Loucy (cell line): ENCODE measurements around the gene PAQR6.

Source experiments
- H2AFZ ChIP-seq: fragments of 200-600 bp; sonication (generic); 2 replicates; pipeline ENCODE4 v1.6.0; 2016; ENCODE audit warnings: antibody characterized with exemption, mild to moderate bottlenecking, low read length, moderate library complexity
- H3F3A ChIP-seq: fragments of 200-600 bp; 2 replicates; pipeline ENCODE4 v1.6.0; 2016; ENCODE audit warnings: antibody characterized with exemption, low read depth, mild to moderate bottlenecking
- H3K27me3 ChIP-seq: fragments of 200-600 bp; sonication (generic); 2 replicates; pipeline ENCODE4 v1.6.1; 2014; ENCODE audit warnings: low read length, mild to moderate bottlenecking; ENCODE audit not compliant: insufficient read depth, poor library complexity, severe bottlenecking
- H3K36me3 ChIP-seq: fragments of 200-600 bp; sonication (generic); 2 replicates; pipeline ENCODE4 v1.6.1; 2016; ENCODE audit warnings: low read length; ENCODE audit not compliant: insufficient read depth
- H3K4me1 ChIP-seq: fragments of 200-600 bp; sonication (generic); 2 replicates; pipeline ENCODE4 v1.5.1; 2014; ENCODE audit warnings: low read length, mild to moderate bottlenecking; ENCODE audit not compliant: insufficient read depth, poor library complexity, severe bottlenecking
- H3K4me2 ChIP-seq: fragments of 200-600 bp; sonication (generic); 2 replicates; pipeline ENCODE4 v1.6.0; 2014; ENCODE audit warnings: antibody characterized with exemption, low read length, low read depth, mild to moderate bottlenecking; ENCODE audit not compliant: poor library complexity, severe bottlenecking
- H3K4me3 ChIP-seq: fragments of 200-600 bp; sonication (generic); 2 replicates; pipeline ENCODE4 v1.5.1; 2014; ENCODE audit warnings: low read length, mild to moderate bottlenecking, mixed read lengths; ENCODE audit not compliant: poor library complexity, severe bottlenecking
- H3K79me2 ChIP-seq: fragments of 200-600 bp; sonication (generic); 2 replicates; pipeline ENCODE4 v1.6.1; 2014; ENCODE audit warnings: low read length; ENCODE audit not compliant: insufficient read depth
- H3K9ac ChIP-seq: fragments of 200-600 bp; sonication (generic); 2 replicates; pipeline ENCODE4 v1.6.0; 2014; ENCODE audit warnings: mild to moderate bottlenecking, low read depth, low read length, moderate library complexity; ENCODE audit not compliant: poor library complexity, severe bottlenecking
- H3K9me2 ChIP-seq: fragments of 200-600 bp; sonication (generic); replicated peaks from 2 replicates; pipeline ENCODE4 v1.6.1; 2016; ENCODE audit warnings: low read depth, low read length, mixed read lengths
- H3K9me3 ChIP-seq: fragments of 200-600 bp; sonication (generic); 2 replicates; pipeline ENCODE4 v1.6.1; 2014; ENCODE audit warnings: mild to moderate bottlenecking, antibody characterized with exemption, low read length, low read depth; ENCODE audit not compliant: insufficient read depth
- H4K20me1 ChIP-seq: fragments of 200-600 bp; sonication (generic); 2 replicates; pipeline ENCODE4 v1.6.0; 2014; ENCODE audit warnings: antibody characterized with exemption, low read length, mild to moderate bottlenecking; ENCODE audit not compliant: insufficient read depth, poor library complexity, severe bottlenecking
- EZH2phosphoT487 ChIP-seq: fragments of 200-600 bp; IDR thresholded peaks from 2 replicates; pipeline ENCODE4 v1.6.1; 2018; ENCODE audit warnings: antibody characterized with exemption, mild to moderate bottlenecking, moderate library complexity, borderline replicate concordance
- TF ChIP-seq, protein P1 (sequence below): fragments of 200-600 bp; sonication (generic); conservative IDR thresholded peaks from 2 replicates; pipeline ENCODE4 v1.5.1; 2014; ENCODE audit warnings: mild to moderate bottlenecking, antibody characterized with exemption, low read length

Gene PAQR6

GRCh38 chr1:156196445-156196844, 51.4 kb downstream of the PAQR6 start:
- Histone ChIP-seq H3K9me3 (no peaks in the 10 kb centered on the region), H3K9me2 (no peaks in the 10 kb centered on the region), H3K36me3 (peaks cover 7% of the 10 kb centered on the region; the same call in 1 of the 2 replicates), H3K4me3 (peak overlapping the region; percentile 44), H3K4me2 (peak overlapping the region; percentile 96), H4K20me1 (peaks cover 16% of the 10 kb centered on the region), H3K4me1 (peaks cover 59% of the 10 kb centered on the region), H2AFZ (no peak overlapping the region), H3K79me2 (peaks cover 78% of the 10 kb centered on the region), H3K27me3 (no peaks in the 10 kb centered on the region), H3K9ac (peak overlapping the region; percentile 44), H3F3A (no peaks in the 10 kb centered on the region)
- TF ChIP-seq, protein P1, sequence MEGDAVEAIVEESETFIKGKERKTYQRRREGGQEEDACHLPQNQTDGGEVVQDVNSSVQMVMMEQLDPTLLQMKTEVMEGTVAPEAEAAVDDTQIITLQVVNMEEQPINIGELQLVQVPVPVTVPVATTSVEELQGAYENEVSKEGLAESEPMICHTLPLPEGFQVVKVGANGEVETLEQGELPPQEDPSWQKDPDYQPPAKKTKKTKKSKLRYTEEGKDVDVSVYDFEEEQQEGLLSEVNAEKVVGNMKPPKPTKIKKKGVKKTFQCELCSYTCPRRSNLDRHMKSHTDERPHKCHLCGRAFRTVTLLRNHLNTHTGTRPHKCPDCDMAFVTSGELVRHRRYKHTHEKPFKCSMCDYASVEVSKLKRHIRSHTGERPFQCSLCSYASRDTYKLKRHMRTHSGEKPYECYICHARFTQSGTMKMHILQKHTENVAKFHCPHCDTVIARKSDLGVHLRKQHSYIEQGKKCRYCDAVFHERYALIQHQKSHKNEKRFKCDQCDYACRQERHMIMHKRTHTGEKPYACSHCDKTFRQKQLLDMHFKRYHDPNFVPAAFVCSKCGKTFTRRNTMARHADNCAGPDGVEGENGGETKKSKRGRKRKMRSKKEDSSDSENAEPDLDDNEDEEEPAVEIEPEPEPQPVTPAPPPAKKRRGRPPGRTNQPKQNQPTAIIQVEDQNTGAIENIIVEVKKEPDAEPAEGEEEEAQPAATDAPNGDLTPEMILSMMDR = no peak
- TF ChIP-seq EZH2phosphoT487 = no peak

DNA sequence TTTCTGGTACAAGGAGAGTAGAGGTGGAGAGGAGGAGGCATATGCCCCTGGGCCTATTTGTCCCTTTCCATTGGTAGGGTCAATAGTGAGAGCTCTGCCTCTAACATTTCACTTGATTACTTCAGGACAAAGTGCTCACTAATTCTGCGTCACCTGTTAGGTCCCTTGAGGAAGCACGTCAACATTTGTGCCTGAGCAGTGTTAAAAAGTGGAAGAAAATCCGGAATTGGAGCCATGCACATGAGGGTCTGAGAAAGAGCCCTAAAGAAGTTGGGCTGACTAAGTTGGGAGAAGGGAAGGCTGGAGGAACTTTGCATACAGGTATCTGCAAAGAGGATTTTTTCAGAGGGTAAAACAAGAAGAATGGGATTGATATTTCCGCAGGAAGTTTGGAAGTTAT, 52.0 kb downstream of the PAQR6 start:
- Histone ChIP-seq H3K9ac (peak overlapping the region; percentile 44), H3K79me2 (peaks cover 72% of the 10 kb centered on the region), H3K4me2 (peak overlapping the region; percentile 96), H3K9me2 (no peaks in the 10 kb centered on the region), H3F3A (no peaks in the 10 kb centered on the region), H2AFZ (no peak overlapping the region), H3K9me3 (no peaks in the 10 kb centered on the region), H4K20me1 (peaks cover 14% of the 10 kb centered on the region), H3K4me3 (peak overlapping the region; percentile 44), H3K27me3 (no peaks in the 10 kb centered on the region), H3K4me1 (peaks cover 55% of the 10 kb centered on the region), H3K36me3 (peaks cover 7% of the 10 kb centered on the region; the same call in 1 of the 2 replicates)
- TF ChIP-seq, protein P1 = no peak
- no peak for TF ChIP-seq EZH2phosphoT487

DNA sequence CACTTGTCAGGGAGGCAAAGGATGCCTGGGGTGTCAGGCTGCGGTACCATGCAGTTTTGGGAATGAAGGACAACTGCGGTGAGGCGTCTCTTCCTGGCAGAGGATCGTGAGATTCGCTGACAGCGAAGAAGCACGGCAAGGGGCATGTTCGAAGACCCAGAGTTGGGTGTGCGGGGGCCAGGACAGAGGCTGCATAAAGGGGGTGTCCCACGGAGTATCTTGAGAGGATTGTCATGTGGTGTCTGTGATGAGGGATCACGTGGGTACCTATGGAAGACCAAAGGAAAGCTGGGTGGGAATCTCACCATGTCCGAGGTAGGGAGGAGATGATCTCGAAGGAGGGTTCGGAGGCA, 53.6 kb downstream of the PAQR6 start:
- Histone ChIP-seq H2AFZ (peak overlapping the region; percentile 2; the same call in 1 of the 2 replicates), H3K9me2 (no peaks in the 10 kb centered on the region), H3K36me3 (no peaks in the 10 kb centered on the region), H3K4me1 (peaks cover 45% of the 10 kb centered on the region), H3K4me2 (peak overlapping the region; percentile 96), H3K9me3 (no peaks in the 10 kb centered on the region), H3F3A (no peaks in the 10 kb centered on the region), H3K27me3 (no peaks in the 10 kb centered on the region), H3K9ac (peak overlapping the region; percentile 83), H3K4me3 (peak overlapping the region; percentile 92), H3K79me2 (peaks cover 59% of the 10 kb centered on the region), H4K20me1 (peaks cover 11% of the 10 kb centered on the region)
- no peak for TF ChIP-seq EZH2phosphoT487
- TF ChIP-seq, protein P1 = no peak
